Fibroblast of skin of right biceps (primary cell): ENCODE measurements around the gene KCNJ3.
"Not testable (repeated sequence)": the region's sequence is repeated elsewhere in the genome, so short reads cannot be mapped to it uniquely, and the experiment has no call there.

ENCODE experiments used
- DNase-seq: peaks from one replicate; pipeline ENCODE4 v3.0.0-alpha.2; 2013

Gene KCNJ3

DNA sequence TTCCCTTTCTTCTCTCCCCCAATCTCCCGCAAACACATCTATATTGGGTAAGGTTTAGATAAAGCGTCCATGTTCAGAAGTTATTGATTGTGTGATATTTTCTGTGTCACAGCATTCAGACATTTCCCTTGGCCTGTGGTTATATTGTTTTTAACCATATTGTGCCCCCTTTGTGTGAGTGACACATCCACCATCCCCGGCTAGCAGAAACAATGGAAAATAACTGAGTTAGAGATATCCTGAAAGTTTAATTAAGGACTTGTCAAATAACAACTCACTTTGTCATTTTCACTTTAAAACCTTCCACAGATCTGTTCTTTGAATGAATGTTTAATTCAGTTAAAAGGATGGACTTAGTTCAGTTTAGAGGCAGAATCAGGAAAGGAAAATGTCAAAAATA lies 151.0 kb downstream of the KCNJ3 start:
- no peak for DNase-seq

DNA sequence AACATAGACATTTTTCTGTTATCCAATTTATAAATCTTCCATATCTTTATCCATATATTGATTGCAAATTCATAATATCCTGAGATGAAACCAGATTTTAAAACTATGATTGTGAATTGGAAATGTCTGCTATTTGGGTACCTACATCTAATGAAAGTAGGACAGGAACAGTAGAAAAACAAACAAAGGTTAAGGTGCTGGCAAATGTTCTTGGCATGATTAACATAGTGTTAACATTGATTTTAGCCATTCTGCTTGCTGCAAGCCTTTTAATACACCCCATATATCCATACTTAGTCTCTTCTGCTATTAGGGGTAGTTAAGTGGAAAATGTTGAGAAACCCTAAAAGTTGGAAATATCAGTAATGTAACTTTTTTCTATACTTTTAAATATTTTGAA lies 152.0 kb downstream of the KCNJ3 start:
- DNase-seq: no peak

DNA sequence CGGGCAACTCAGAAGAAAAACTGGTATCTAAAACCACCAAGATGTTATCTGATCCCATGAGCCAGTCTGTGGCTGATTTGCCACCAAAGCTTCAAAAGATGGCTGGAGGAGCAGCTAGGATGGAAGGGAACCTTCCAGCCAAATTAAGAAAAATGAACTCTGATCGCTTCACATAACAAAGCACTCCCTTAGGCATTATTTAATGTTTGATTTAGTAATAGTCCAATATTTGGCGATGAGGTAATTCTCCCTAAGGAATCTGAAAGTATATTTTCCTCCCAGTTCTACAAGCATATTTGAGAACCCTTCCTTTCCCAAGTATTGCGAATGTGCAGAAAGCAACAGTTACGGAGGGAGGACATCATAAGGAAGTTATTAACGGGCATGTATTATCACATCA lies 156.6 kb downstream of the KCNJ3 start:
- no peak for DNase-seq

DNA sequence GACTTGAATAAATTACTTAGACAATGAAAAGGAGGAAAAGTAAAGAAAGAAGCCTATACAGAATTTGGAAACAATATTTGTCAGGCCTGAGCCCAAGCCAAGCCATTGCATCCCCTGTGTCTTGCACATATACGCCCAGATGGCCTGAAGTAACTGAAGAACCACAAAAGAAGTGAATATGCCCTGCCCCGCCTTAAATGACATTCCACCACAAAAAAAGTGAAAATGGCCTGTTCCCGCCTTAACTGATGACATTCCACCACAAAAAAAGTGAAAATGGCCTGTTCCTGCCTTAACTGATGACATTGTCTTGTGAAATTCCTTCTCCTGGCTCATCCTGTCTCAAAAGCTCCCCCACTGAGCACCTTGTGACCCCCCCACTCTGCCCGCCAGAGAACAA lies 168.7 kb downstream of the KCNJ3 start:
- DNase-seq: not testable (repeated sequence)

DNA sequence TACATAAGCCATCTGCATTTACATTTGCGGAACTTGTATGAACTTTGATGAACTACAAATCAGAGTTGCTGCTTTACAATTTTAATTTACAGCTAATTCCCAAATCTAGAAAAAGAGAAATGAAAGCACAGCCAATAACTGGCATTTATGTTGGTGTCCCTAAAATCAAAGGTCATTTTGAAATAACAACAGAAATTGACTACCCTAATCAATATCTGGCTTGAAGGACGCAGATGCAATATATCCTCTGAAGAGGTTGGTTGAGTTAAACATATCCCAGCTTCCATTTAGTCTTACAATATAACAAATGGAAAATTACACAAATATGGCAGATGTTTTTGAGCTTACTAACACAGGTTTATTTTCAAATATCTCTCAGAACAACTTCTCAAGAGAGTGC lies 177.5 kb downstream of the KCNJ3 start:
- no peak for DNase-seq

DNA sequence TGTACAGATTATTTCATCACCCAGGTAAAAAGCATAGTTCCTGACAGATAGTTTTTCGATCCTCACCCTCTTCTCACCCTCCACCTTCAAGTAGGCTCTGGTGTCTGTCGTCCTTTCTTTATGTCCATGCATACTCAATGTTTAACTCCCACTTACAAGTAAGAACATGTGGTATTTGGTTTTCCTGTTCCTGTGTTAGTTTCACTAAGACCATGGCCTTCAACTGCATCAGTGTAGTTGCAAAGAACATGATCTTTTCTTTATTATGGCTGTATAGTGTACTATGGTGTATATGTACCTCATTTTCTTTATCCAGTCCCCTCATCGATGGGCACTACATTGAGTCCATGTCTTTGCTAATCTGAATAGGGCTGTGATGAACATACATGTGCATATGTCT lies 184.2 kb downstream of the KCNJ3 start:
- DNase-seq: no peak

DNA sequence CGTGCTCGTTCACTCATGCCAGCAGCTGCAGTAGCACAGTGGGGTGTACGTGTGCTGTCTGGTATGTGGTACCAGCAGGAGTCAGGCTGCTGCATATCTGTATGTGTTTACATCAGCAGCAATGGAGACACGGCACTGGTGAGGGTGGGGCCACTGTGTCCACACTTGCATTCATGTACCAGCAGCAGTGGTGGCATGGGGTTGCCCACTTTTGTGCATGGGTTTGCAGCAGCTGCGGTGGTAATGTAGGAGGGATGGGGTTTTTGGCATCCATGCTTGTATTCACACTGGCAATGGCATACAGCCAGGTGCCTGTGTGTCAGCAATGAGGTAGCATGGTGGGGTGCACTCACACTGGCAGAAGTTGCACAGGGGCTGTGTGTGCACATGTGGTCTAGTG lies 187.8 kb downstream of the KCNJ3 start:
- no peak for DNase-seq

DNA sequence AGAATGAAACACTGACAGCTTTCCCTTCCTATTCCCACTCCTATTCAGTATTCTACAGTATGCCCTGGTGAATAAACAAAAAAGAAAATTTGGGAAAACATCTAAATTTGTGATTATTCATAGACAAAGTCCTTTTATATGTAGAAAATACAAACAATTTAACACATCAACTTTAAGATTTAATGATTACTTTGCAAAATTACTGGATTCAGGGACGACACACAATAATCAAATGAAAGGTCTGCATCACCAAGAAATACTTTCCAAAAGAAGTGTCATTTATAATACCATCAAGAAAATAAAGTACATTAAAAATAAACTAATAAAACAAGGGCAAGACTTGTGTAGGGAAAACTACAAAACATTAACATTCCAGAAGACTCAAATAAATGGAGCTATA lies 199.8 kb downstream of the KCNJ3 start:
- no peak for DNase-seq

DNA sequence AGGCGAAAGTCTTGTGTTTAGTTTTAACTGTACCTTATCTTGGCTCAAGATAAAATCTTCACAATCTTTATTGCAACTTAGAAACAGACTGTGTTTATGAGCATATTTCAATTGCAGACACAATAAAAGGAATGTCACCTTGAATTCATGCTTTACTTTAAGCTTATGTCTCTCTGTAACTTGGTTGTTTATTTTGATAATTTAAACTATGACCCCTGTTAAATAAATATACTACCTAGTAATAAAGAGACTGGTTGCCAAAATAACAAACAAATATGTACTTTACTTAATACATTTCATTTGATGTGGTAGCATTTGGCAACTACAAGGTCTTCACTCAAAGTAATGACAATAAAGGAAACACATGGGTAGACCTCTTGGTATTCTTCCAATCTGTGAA lies 202.6 kb downstream of the KCNJ3 start:
- no peak for DNase-seq
